NCI-H748 treated with DMSO at 0.1 percent for 48 hours (cell line): ENCODE results near the gene MINK1.
"Not testable (repeated sequence)": the region's sequence is repeated elsewhere in the genome, so short reads cannot be mapped to it uniquely, and the experiment has no call there.

Experiments
- DNase-seq: peaks from one replicate; lab custom pipeline; 2025; lab: John Stamatoyannopoulos, UW

MINK1 gene

GRCh38 chr17:4811471-4811870 lies 21.7 kb upstream of the MINK1 start:
- no peak for DNase-seq

- DNase-seq: no peak
Measured at GRCh38 chr17:4812690-4813089, 20.4 kb upstream of the MINK1 start.

GRCh38 chr17:4815043-4815675 lies 18.0 kb upstream of the MINK1 start:
- no peak for DNase-seq

GRCh38 chr17:4816826-4817225 lies 16.3 kb upstream of the MINK1 start:
- no peak for DNase-seq

GRCh38 chr17:4818276-4818675 lies 14.9 kb upstream of the MINK1 start:
- no peak for DNase-seq

- DNase-seq: no peak
Measured at GRCh38 chr17:4822835-4823234, 10.3 kb upstream of the MINK1 start.

- DNase-seq: no peak
Measured at GRCh38 chr17:4823373-4824089, 9.6 kb upstream of the MINK1 start.

GRCh38 chr17:4827399-4827798 lies 5.7 kb upstream of the MINK1 start:
- no peak for DNase-seq

GRCh38 chr17:4832829-4833177 lies 337 bp upstream of the MINK1 start:
- not testable (repeated sequence) for DNase-seq

GRCh38 chr17:4833941-4834680 lies 971 bp downstream of the MINK1 start:
- DNase-seq: no peak

- no peak for DNase-seq
Measured at GRCh38 chr17:4834681-4835020, 1.5 kb downstream of the MINK1 start.

GRCh38 chr17:4836221-4836620 lies 3.1 kb downstream of the MINK1 start:
- no peak for DNase-seq

GRCh38 chr17:4837471-4838308 lies 4.5 kb downstream of the MINK1 start:
- DNase-seq: no peak

- DNase-seq: no peak
Measured at GRCh38 chr17:4838309-4838785, 5.2 kb downstream of the MINK1 start.

- DNase-seq: no peak
Measured at GRCh38 chr17:4839221-4839620, 6.1 kb downstream of the MINK1 start.

GRCh38 chr17:4839965-4840892 lies 7.1 kb downstream of the MINK1 start:
- DNase-seq: no peak

- DNase-seq: no peak
Measured at GRCh38 chr17:4840893-4841242, 7.7 kb downstream of the MINK1 start.

- no peak for DNase-seq
Measured at GRCh38 chr17:4842376-4842775, 9.2 kb downstream of the MINK1 start.

GRCh38 chr17:4843321-4844000 lies 10.3 kb downstream of the MINK1 start:
- no peak for DNase-seq

- DNase-seq: no peak
Measured at GRCh38 chr17:4845118-4845517, 12.0 kb downstream of the MINK1 start.
